Panc1 (cell line): ENCODE data around the gene ZNF627. TPM values are rescaled to one million over a fixed set of nuclear protein-coding genes. Genes with fewer than 3 reads are reported as not detected.

ENCODE experiments used
- ATAC-seq: fragments of 200-7000 bp; cut with Tn5 transposase; 2 replicates; pipeline ENCODE4 v1.9.1; 2020; ENCODE audit warnings: mild to moderate bottlenecking, moderate library complexity
- BruUV-seq: library from RNA; stranded (reverse); fragments of 400-500 nt; replicated peaks from 2 replicates; lab custom pipeline; 2021; lab: Mats Ljungman, UMichigan
- CTCF ChIA-PET: fragments of 300-600 bp; sonication (Branson Sonifier 250); formaldehyde crosslinking; loops from one replicate; lab custom pipeline; 2022; ENCODE audit warnings: antibody characterized with exemption; lab: Charles Lee
- POLR2A ChIA-PET: fragments of 300-600 bp; sonication (Branson Sonifier 250); formaldehyde crosslinking; loops from one replicate; lab custom pipeline; 2022; ENCODE audit warnings: antibody characterized with exemption; lab: Charles Lee
- DNase-seq: peaks from one replicate; pipeline ENCODE4 v3.0.0-alpha.2; 2010; ENCODE audit warnings: low read depth, low spot score
- H3K27ac ChIP-seq: 2 replicates; pipeline ENCODE4 v1.5.1; 2011; ENCODE audit warnings: mild to moderate bottlenecking, low read length, inconsistent platforms
- H3K27me3 ChIP-seq: fragments of 200-500 bp; sonication (Bioruptor generic); 2 replicates; pipeline ENCODE4 v1.6.0; 2014; ENCODE audit warnings: low read length, inconsistent platforms; ENCODE audit not compliant: control insufficient read depth, insufficient read depth
- H3K36me3 ChIP-seq: fragments of 200-500 bp; sonication (Bioruptor generic); 2 replicates; pipeline ENCODE4 v1.5.1; 2014; ENCODE audit warnings: inconsistent platforms, mild to moderate bottlenecking, low read length, moderate library complexity; ENCODE audit not compliant: control insufficient read depth, insufficient read depth
- H3K4me1 ChIP-seq: 2 replicates; pipeline ENCODE4 v1.5.1; 2011; ENCODE audit warnings: inconsistent platforms, mild to moderate bottlenecking, low read length, moderate library complexity; ENCODE audit not compliant: control insufficient read depth, insufficient read depth
- H3K4me3 ChIP-seq, 2 experiments: 2 replicates each; pipeline ENCODE4 v1.5.1; 2011 to 2012; ENCODE audit warnings: low read depth in 2 of 2, low read length in 2 of 2, mild to moderate bottlenecking in 2 of 2, inconsistent platforms in 1 of 2, moderate library complexity in 1 of 2
- H3K9me3 ChIP-seq: fragments of 200-500 bp; sonication (Bioruptor generic); 2 replicates; pipeline ENCODE4 v1.5.1; 2014; ENCODE audit warnings: low read depth, mild to moderate bottlenecking, inconsistent platforms, low read length, moderate library complexity; ENCODE audit not compliant: control insufficient read depth, insufficient read depth
- POLR2AphosphoS5 ChIP-seq: IDR thresholded peaks from 2 replicates; pipeline ENCODE4 v1.6.1; 2012; ENCODE audit warnings: mild to moderate bottlenecking, low read depth, low read length, moderate library complexity
- REST ChIP-seq, 2 experiments: IDR thresholded peaks; 2 replicates each; pipeline ENCODE4 v1.6.1; 2011 to 2012; ENCODE audit warnings: low read depth in 2 of 2, control low read depth in 1 of 2, low read length in 1 of 2, mild to moderate bottlenecking in 1 of 2, moderate library complexity in 1 of 2; ENCODE audit not compliant: insufficient read depth in 1 of 2
- SIN3A ChIP-seq: IDR thresholded peaks from 2 replicates; pipeline ENCODE4 v1.6.1; 2012; ENCODE audit warnings: low read depth, mild to moderate bottlenecking, low read length, moderate library complexity, borderline replicate concordance; ENCODE audit not compliant: insufficient read depth
- TCF7L2 ChIP-seq: IDR thresholded peaks from 2 replicates; pipeline ENCODE4 v1.6.1; 2011; ENCODE audit warnings: mild to moderate bottlenecking, low read depth, low read length, inconsistent platforms
- in situ Hi-C: cut with HindIII; loops from 2 replicates; pipeline ENCODE4 v1.10.0; 2016; ENCODE audit warnings: low sequenced_read_pairs, low pct_unique_long_range_greater_than_20kb
- intact Hi-C: fragments of 100-400 bp; cut with micrococcal nuclease; formaldehyde crosslinking; loops from one replicate; pipeline ENCODE4 v1.10.0; 2022; ENCODE audit not compliant: unreplicated experiment
- total RNA-seq: library from RNA; stranded (reverse); gene quantifications from one replicate; pipeline ENCODE4 v1.2.1, GENCODE V29; 2021; ENCODE audit not compliant: unreplicated experiment
- TF ChIP-seq, protein P1 (sequence below): fragments of 450-650 bp; IDR thresholded peaks from 2 replicates; pipeline ENCODE4 v1.5.1; 2017; ENCODE audit warnings: mild to moderate bottlenecking

Gene ZNF627
- total RNA-seq, 1 experiment from 2014 or later = 10.7 TPM

DNA sequence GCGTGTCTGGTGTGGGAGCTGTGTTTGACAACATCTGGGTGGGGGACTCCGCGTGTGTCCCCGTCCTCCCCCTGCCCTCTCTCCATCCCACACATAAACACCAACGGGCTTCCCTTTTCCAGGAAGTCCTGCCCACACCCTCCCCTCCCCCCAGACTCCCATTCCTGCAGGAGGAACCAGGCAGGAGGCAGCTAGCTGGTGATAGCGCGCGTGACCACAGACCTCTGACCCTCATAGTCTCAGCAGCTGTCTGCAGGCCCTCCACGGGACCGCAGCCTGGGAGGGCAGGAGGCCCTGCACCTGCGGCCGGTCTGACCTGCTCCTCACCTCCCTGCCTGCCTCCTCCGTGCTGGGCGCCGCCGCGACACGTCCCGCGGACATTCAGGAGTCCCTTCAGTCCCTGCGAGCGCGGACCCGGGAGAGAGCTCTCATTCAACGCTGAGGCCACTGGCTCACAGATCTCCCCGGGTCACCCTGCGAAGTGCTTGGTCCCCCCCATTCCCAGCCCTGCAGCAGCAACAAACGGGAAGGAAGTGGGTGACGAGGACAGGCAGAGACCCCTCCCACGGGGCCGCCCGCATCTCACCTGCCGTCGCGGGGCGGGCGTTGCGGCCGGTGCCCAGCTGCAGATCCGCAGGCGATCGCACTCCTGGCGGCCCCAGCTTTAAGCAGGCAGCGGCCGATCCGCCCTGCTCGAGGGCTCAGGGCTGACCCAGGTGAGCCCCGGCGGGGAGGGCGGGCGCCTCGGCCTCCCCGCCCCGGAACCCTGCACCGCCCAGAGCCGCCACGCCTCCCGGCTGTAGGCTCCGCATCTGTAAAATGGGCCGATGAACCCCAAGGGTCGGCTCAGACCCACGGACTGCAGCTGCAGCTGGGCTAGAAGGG lies 18.8 kb upstream of the ZNF627 start:
- ATAC-seq (0 out of 2 replicates have a peak, but pooled peaks have one; percentile 31), DNase-seq (no peak)
- no peak overlapping the region for H3K4me3 ChIP-seq
- no peaks in the 10 kb centered on the region for H3K4me1 ChIP-seq
- CTCF ChIA-PET = no interaction called here
- no peaks in the 10 kb centered on the region for H3K27me3 ChIP-seq
- no peaks in the 10 kb centered on the region for H3K36me3 ChIP-seq
- intact Hi-C loops (no loop called here), in situ Hi-C loops (no loop called here)
- POLR2A ChIA-PET = no interaction called here
- no peaks in the 10 kb centered on the region for H3K9me3 ChIP-seq
- H3K27ac ChIP-seq = no peak overlapping the region
- BruUV-seq = no TSS peak
- no peak for TF ChIP-seq POLR2AphosphoS5
- no peak for TF ChIP-seq TCF7L2
- no peak for TF ChIP-seq SIN3A
- TF ChIP-seq, protein P1, sequence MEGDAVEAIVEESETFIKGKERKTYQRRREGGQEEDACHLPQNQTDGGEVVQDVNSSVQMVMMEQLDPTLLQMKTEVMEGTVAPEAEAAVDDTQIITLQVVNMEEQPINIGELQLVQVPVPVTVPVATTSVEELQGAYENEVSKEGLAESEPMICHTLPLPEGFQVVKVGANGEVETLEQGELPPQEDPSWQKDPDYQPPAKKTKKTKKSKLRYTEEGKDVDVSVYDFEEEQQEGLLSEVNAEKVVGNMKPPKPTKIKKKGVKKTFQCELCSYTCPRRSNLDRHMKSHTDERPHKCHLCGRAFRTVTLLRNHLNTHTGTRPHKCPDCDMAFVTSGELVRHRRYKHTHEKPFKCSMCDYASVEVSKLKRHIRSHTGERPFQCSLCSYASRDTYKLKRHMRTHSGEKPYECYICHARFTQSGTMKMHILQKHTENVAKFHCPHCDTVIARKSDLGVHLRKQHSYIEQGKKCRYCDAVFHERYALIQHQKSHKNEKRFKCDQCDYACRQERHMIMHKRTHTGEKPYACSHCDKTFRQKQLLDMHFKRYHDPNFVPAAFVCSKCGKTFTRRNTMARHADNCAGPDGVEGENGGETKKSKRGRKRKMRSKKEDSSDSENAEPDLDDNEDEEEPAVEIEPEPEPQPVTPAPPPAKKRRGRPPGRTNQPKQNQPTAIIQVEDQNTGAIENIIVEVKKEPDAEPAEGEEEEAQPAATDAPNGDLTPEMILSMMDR = no peak
- TF ChIP-seq REST (IDR thresholded peaks at IDR 0.05; ENCODE audit: insufficient read depth in 1 of 2, low read depth in 2 of 2, low read length in 1 of 2) = no peak

- BruUV-seq = no TSS peak
- H3K9me3 ChIP-seq = no peaks in the 10 kb centered on the region
- H3K4me3 ChIP-seq = no peak overlapping the region
- in situ Hi-C loops (no loop called here), intact Hi-C loops (no loop called here)
- no peak overlapping the region for H3K27ac ChIP-seq
- no peaks in the 10 kb centered on the region for H3K36me3 ChIP-seq
- ATAC-seq (no peak), DNase-seq (no peak)
- ChIA-PET CTCF (no interaction called here), POLR2A (no interaction called here)
- H3K27me3 ChIP-seq = no peaks in the 10 kb centered on the region
- no peak for TF ChIP-seq POLR2AphosphoS5
- no peak for TF ChIP-seq REST (IDR thresholded peaks at IDR 0.05; ENCODE audit: insufficient read depth in 1 of 2, low read depth in 2 of 2, low read length in 1 of 2)
- TF ChIP-seq, protein P1 = no peak
- no peaks in the 10 kb centered on the region for H3K4me1 ChIP-seq
Observed at GRCh38 chr19:11580116-11580515, 17.2 kb upstream of the ZNF627 start.
